ENCODE measurements around the gene CCDC51. TPM values are rescaled to one million over a fixed set of nuclear protein-coding genes. Genes with fewer than 3 reads are reported as not detected.

The CCDC51 gene
- total and polyA plus RNA-seq, 2 experiments from 2014 or later = 20.8 to 24.1 TPM

- H3K36me3 ChIP-seq (ENCODE audit: insufficient read depth) = peaks cover 11% of the 10 kb centered on the region; the same call in 1 of the 2 replicates
- no peaks in the 10 kb centered on the region for H3K9me3 Mint-ChIP-seq
These were observed 21.3 kb downstream of the CCDC51 start for GRCh38 chr3:48418651-48419050.

More at GRCh38 chr3:48418651-48419050, 21.3 kb downstream of the CCDC51 start:
- peaks cover 16% of the 10 kb centered on the region; the same call in 1 of the 2 replicates for H4K20me1 ChIP-seq (replicated peaks; ENCODE audit: insufficient read depth)
- DNase-seq (ENCODE audit: low spot score) (no peak), ATAC-seq (no peak)
- peaks cover 74% of the 10 kb centered on the region for H3K36me3 Mint-ChIP-seq (ENCODE audit: low read depth)
- H3K27ac Mint-ChIP-seq = no peak overlapping the region
- no peak overlapping the region for H2AFZ ChIP-seq
- peaks cover 16% of the 10 kb centered on the region for H3K79me2 ChIP-seq (replicated peaks; ENCODE audit: insufficient read depth)
- no peak overlapping the region for H3K4me3 ChIP-seq
- H3K9me2 ChIP-seq (ENCODE audit: insufficient read depth) = no peaks in the 10 kb centered on the region
- H3K27me3 Mint-ChIP-seq (ENCODE audit: insufficient read depth, low read depth, poor library complexity) = peaks cover 13% of the 10 kb centered on the region
- no peaks in the 10 kb centered on the region for H3K27me3 ChIP-seq (ENCODE audit: insufficient read depth)
- H3K4me1 Mint-ChIP-seq = 0 out of 3 replicates have a peak, but pooled peaks cover 3% of the 10 kb centered on the region
- H3K4me3 Mint-ChIP-seq = no peak overlapping the region
- H3F3A ChIP-seq (replicated peaks; ENCODE audit: low read depth) = no peaks in the 10 kb centered on the region
- H3K27ac ChIP-seq (ENCODE audit: low read depth) = no peak overlapping the region
- H3K4me1 ChIP-seq (ENCODE audit: insufficient read depth) = no peaks in the 10 kb centered on the region
- TF ChIP-seq ZNF114 (CRISPR knock-in tag; IDR thresholded peaks at IDR 0.05) = no peak
- no peak for TF ChIP-seq REST (IDR thresholded peaks at IDR 0.05; ENCODE audit: unreplicated experiment)
- TF ChIP-seq EZH2phosphoT487 (IDR thresholded peaks at IDR 0.05; ENCODE audit: unreplicated experiment) = no peak
- no peak for TF ChIP-seq ETS1 (IDR thresholded peaks at IDR 0.05)
- no peak for TF ChIP-seq JUNB (IDR thresholded peaks at IDR 0.05; ENCODE audit: unreplicated experiment)
- TF ChIP-seq CTCF (conservative IDR thresholded peaks at IDR 0.05; ENCODE audit: low read depth in 2 of 2) = no peak
- no peak for TF ChIP-seq STAT1 (IDR thresholded peaks at IDR 0.05; ENCODE audit: unreplicated experiment)
- TF ChIP-seq ZNF331 (CRISPR knock-in tag; IDR thresholded peaks at IDR 0.05; ENCODE audit: low read depth) = no peak
- no peak for TF ChIP-seq NANOG (IDR thresholded peaks at IDR 0.05; ENCODE audit: borderline replicate concordance)
- TF ChIP-seq ZNF462 (CRISPR knock-in tag; IDR thresholded peaks at IDR 0.05) = no peak
- no peak overlapping the region for H3K4me2 ChIP-seq

Data from GM23338 (cell line).